GM12875 (cell line): Measurements from ENCODE around the gene C6orf141.

ENCODE experiments used
- H3K4me3 ChIP-seq: one replicate; pipeline ENCODE4 v1.5.1; 2011; ENCODE audit warnings: low read depth, low read length, control low read depth
- TF ChIP-seq, protein P1 (sequence below): IDR thresholded peaks from 2 replicates; pipeline ENCODE4 v1.5.1; 2011; ENCODE audit warnings: low read depth, mild to moderate bottlenecking, control low read depth, inconsistent platforms, low read length, moderate library complexity, borderline replicate concordance; ENCODE audit not compliant: insufficient read depth

The C6orf141 gene

DNA sequence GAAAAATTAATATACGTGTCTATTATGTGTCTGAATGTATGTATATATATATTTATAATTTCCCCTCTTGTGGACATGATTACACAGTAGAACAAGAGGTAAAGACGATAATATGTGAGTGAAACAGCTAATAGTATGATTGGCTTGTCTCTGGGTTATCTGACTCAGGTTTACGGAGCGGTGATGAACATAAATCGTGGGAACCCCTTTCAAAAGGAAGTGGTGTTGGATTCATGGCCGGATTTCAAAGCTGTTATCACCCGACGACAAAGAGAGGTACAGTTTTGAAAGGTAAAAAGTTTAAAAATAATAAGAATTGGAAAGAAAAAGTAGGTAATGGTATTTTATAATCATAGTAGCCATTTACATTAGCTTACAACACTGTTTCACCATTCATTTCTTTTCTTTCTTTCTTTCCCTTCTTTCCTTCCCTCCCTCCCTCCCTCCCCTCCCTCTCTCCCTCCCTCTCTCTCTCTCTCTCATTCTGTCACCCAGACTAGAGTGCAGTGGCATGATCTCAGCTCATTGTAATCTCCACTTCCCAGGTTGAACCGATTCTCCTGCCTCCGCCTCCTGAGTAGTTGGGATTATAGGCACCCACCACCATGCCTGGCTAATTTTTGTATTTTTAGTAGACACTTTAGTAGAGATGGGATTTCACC, 34.9 kb upstream of the C6orf141 start:
- H3K4me3 ChIP-seq: no peak overlapping the region
- TF ChIP-seq, protein P1, sequence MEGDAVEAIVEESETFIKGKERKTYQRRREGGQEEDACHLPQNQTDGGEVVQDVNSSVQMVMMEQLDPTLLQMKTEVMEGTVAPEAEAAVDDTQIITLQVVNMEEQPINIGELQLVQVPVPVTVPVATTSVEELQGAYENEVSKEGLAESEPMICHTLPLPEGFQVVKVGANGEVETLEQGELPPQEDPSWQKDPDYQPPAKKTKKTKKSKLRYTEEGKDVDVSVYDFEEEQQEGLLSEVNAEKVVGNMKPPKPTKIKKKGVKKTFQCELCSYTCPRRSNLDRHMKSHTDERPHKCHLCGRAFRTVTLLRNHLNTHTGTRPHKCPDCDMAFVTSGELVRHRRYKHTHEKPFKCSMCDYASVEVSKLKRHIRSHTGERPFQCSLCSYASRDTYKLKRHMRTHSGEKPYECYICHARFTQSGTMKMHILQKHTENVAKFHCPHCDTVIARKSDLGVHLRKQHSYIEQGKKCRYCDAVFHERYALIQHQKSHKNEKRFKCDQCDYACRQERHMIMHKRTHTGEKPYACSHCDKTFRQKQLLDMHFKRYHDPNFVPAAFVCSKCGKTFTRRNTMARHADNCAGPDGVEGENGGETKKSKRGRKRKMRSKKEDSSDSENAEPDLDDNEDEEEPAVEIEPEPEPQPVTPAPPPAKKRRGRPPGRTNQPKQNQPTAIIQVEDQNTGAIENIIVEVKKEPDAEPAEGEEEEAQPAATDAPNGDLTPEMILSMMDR: no peak

DNA sequence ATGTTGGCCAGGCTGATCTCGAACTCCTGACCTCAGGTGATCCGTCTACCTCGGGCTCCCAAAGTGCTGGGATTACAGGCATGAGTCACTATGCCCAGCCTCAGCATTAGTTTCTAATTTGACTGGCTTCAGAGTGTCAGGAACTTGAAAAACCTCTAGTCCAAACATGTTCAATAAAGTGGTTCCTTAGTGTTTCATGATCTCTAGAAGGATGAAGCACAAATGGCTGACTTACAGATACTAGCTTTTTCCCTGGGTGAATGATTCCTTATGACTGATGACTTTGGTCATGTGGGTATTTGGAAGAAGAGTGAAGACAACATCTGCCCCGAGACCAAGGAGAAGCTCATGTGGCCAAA, 34.3 kb upstream of the C6orf141 start:
- TF ChIP-seq, protein P1: no peak
- no peak overlapping the region for H3K4me3 ChIP-seq

DNA sequence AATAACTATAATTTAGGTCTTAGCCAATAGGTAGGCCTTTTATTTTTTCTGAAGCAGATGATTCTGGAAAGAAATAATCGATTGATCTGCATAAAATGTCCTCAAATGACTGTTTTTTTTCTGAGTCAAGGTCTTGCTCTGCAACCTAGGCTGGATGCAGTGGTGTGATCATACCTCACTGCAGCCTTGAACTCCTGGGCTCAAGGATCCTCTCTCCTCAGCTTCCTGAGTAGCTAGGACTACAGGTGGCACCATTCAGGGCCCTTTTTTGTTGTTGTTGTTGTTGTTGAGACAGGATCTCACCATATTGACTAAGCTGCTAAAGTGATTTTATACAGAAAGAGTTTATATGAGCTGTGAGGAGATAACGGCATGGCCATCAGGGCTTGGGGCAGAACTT, 32.5 kb upstream of the C6orf141 start:
- no peak overlapping the region for H3K4me3 ChIP-seq
- TF ChIP-seq, protein P1: no peak

DNA sequence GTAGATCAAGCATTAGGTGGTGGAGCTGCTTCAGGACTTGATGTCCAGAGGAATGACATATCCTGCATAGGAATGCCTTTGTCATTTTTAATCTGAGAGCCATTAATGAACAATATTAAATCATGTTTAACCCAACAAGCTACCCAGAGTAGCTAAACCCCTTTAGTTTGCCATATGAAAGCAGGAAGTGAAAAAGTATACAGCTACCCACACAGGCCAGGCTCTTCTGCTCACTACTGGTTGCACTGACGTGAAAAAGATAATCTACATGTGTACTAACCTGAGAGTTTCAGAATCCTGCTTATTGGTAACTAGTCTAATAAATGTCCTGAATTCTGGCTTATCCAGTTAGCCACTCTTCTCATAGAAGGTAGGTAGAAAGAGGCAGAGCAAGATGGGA, 30.8 kb upstream of the C6orf141 start:
- TF ChIP-seq, protein P1: no peak
- H3K4me3 ChIP-seq: no peak overlapping the region

DNA sequence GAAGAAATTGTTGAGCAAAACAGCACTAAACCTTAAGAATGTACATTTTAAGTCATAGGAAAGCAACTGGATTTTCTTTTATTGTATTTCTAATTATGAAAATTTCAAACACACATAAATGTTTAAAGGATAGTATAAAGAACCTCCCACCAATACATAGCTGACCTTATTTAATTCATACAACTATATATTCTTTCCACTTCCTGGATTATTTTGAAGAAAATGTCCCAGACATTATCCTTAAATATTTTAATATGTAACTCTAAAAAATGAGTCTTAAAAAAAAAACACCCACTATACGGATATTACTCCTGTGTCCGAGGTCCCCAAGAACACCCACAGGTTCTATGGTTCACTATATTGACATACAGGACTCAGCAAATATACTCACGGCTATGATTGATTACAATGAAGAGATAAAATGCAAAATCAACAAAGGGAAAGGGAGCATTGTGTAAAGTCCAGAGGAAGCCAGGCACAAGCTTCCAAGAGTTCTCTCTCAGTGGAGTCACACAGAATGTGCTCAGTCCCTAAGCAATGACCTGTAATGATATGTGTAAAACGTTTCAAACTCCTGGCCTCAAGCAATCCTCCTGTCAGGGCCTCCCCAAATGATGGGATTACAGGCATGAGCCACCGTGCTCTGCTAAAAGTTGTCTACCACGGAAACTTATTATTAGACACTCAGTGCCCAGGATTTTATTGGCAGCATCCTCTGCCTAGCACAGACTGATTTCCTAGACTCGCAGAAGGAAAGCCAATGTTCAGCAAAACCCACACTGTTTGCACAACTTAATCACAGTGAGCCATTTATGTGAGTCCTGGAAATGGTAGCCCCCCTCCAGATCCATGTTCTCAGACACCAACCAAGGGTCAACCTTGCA, 27.5 kb upstream of the C6orf141 start:
- no peak overlapping the region for H3K4me3 ChIP-seq
- TF ChIP-seq, protein P1: no peak

DNA sequence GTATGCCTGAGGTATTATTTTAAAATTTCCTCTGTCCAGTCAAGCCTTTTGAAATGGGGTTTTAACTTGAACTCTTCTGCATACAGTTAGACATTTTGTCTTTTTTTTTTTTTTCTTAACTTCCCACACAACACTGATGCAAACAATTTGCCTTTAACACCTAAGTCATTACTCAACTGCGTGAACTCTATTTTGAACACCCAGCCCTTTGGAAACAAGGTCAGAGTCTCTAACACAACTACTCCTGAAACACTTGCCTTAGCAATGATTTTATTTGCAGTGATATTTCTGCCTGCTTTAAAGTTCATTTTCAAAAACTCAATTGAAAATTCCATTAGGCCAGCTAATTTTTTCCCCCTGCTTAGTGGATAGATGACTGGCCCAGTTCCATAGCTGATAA, 26.6 kb upstream of the C6orf141 start:
- TF ChIP-seq, protein P1: no peak
- H3K4me3 ChIP-seq: no peak overlapping the region

DNA sequence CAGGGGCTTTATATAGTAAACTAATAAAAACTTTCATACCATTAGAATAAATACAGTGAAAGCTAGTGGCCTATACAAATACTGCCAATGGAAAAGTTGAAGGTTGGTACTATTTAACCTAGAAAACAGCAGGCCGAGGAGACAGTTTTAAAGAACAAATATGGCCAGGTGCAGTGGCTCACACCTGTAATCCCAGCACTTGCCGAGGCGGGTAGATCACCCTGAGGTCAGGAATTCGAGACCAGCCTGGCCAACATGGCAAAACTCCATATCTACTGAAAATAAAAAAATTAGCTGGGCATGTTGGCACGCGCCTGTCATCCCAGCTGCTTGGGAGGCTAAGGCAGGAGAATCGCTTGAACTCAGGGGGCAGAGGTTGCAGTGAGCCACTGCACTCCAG, 25.9 kb upstream of the C6orf141 start:
- TF ChIP-seq, protein P1: no peak
- H3K4me3 ChIP-seq: no peak overlapping the region
